Measurements from ENCODE around the gene NDUFA13.

DNA sequence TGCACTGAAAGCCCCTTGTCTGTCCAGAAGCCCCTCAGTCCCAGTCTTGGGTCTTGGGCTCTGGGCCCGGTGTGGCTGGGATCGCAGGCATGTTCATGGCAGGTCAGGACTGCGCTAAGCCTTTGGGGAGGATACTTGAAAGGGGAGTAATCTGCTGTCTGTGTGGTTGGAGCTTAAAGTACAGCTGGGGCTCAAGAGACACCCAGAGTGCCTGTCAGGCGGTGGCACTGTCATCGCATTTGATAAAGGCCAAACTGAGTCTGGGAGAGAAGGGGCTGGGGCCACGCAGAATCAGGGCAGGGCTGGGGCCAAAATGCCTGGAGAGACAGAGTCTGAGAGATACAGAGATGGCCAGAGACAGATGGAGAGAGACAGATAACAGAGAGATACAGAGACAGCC lies 17.8 kb downstream of the NDUFA13 start:
- TF ChIP-seq CTCF (IDR thresholded peaks at IDR 0.05) (no peak), POLR2A (IDR thresholded peaks at IDR 0.05) (no peak), POLR2AphosphoS5 (IDR thresholded peaks at IDR 0.05; ENCODE audit: insufficient read depth in 1 of 2, low read depth in 1 of 2) (no peak)
